Erythroblast (primary cell): Measurements from ENCODE around the gene MAML2.

Experiments
- DNase-seq, 2 experiments: peaks; one replicate each; lab custom pipeline; 2025; lab: John Stamatoyannopoulos, UW
- GATA1 ChIP-seq: IDR thresholded peaks from 2 replicates; pipeline ENCODE4 v1.6.1; 2011; ENCODE audit warnings: low read depth, mild to moderate bottlenecking, control low read depth, low read length, moderate library complexity
- POLR2A ChIP-seq: IDR thresholded peaks from 2 replicates; pipeline ENCODE4 v1.6.1; 2011; ENCODE audit warnings: mild to moderate bottlenecking, low read length

MAML2 gene

DNA sequence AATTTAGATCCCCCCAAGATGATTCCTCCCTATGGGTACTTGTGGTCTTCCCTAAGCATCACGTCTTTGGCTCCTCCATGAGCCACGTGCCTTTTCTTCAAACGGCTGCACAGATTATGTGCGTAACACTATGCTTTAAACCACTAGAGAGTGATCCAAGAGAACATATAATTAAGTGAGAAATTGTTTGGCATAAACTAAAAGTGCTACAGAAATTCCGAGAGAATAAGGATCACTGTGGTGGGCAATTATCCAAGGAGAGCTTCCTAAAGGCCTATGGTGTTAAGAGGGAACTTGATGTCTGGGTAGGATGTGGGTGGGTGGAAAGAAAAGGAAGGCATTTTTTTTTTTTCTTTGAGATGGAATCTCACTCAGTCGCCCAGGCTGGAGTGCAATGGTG lies 110.9 kb downstream of the MAML2 start:
- no peak for DNase-seq
- TF ChIP-seq GATA1 (no peak), POLR2A (no peak)

GRCh38 chr11:96230686-96231085 lies 112.3 kb downstream of the MAML2 start:
- DNase-seq, result no peak
- TF ChIP-seq POLR2A (no peak), GATA1 (no peak)

DNA sequence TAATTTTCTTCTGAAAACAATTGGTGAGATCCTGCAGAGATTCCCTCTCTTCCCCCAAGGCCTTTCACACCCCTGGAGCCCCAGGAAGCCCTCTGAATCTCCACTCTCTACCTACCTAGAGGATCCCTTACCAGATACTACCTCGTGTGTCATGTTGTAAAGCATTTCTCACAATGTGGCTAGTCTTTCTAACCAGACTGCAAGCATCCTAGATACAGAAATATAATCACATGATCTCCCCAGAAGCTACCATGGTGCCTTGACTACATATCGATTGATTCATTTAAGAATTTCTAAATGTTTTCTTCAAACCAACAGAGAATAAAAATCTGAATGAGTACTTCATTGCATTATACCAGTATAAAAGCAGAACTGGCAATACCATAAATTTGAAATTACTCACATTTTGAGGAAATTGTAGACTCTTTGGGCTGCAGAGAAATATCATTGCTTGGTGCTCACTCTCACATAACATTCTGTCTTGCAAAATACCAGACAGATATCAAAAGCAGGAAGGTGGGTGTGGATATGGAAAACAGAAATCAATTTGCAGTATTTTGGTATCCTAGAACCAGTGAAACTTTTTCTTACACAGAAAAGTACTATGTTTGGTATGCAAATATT lies 113.5 kb downstream of the MAML2 start:
- no peak for TF ChIP-seq GATA1
- TF ChIP-seq POLR2A, result no peak
- DNase-seq, result no peak

- DNase-seq, result no peak
- TF ChIP-seq POLR2A (no peak), GATA1 (no peak)
Measured at GRCh38 chr11:96228910-96229309, 114.1 kb downstream of the MAML2 start.

- DNase-seq, result no peak
- TF ChIP-seq POLR2A (no peak), GATA1 (no peak)
Measured at GRCh38 chr11:96228473-96228891, 114.5 kb downstream of the MAML2 start.

DNA sequence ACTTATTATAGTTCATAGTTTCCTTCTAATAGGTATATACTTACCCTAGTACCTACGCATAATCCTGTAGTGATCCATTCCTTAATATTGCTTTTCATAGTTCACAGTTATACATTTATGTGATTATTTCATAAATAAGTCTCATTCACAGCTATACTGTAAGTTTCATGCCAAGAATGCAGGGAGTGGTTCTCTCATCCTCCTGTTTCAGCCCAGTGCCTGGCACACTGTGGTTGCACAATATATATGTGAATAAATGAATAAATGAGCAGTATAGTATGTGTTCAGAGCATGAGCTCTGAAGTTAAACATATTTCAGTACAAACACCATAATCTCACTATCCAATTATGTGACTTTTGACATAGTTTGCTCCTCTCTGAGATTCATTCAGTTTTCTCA lies 115.8 kb downstream of the MAML2 start:
- DNase-seq, result no peak
- no peak for TF ChIP-seq POLR2A

DNA sequence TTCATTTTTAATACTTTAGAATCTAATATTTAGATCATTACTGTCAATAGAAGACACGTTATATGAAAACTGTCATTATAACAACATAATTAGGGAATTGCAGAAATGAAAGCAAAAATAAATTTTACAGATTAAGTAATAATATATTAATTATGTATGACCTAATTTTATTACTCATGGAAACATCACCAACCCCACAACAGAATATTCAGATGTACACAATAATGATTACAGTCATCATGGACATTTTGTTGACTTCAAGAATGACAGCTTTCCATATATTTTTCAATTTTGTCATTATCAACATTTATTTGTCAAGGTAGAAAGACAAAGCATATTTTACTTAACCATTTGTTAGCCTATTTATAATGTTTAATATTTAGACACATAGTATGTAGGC lies 119.9 kb downstream of the MAML2 start:
- TF ChIP-seq POLR2A (no peak), GATA1 (no peak)

GRCh38 chr11:96222102-96222501 lies 120.9 kb downstream of the MAML2 start:
- TF ChIP-seq POLR2A (no peak), GATA1 (no peak)
- DNase-seq, result no peak

More for the DNA sequence above, 119.9 kb downstream of the MAML2 start:
- DNase-seq, result no peak

DNA sequence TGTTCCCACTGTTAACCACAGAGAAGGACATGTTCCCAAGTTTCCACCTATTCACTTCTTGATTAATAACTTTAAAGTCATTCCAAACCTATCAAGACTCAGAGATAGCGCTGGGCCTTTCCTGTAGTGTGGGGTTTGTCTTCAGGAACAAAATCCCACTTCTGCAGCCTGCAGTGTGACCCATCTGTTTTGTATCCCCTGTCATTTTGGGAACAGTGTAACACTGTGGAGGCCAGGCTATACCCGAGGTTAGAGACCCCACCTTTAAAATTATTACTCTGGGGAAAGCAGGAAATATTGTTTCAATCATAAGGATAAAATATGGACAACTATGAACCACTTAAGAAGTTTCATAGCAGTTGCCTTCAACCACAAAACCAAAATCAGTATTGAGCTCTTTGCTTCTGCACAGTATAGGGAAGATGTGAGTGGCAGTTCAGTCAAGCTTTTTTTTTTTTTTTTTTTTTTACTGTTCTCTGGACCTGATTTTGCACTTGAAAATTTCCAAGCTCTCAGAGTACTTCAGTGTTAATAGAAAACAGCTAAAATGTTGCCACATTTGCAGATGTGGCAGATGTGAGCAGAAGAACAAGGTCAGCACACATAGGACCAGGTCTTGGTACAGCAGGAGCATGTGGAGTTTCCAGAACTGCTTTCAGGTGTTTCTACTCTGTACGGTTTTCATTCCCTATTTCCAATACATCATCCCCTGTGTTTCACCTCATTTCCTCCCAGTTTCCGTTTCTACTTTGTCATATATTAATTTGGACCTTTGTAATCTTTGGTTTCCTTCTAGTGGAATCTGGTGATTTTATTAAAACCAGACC lies 121.5 kb downstream of the MAML2 start:
- TF ChIP-seq POLR2A (no peak), GATA1 (no peak)
- DNase-seq, result no peak

DNA sequence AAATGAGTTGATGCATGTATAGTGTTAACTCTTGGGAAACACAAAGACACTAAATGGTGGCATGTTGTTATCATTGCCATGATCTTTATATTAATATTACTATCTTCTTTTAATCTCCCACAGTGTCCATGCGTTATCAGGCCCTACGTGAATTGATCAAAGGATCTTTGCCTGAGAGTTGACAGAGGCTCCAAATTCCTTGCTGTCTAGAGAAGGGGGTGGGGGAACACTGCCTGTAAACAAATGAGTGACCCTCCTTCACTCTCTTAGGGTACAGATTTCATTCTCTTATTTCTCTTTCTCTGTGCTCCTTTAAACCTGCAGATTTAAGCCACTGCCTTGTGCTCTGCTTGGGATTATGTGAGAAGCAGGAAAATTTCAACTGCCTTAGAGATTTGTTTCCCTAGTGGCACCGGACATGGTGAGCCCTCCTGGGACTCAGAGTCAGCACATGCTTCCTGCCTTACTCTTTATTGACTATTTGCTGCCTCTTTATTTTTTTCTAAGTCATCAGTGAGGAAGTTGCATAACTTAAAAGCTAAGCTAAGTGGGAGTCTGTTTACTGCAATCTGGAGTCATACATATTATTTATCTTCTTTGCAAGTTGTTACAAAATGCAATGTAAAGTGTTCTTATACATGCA lies 122.9 kb downstream of the MAML2 start:
- TF ChIP-seq GATA1, result no peak
- no peak for DNase-seq

DNA sequence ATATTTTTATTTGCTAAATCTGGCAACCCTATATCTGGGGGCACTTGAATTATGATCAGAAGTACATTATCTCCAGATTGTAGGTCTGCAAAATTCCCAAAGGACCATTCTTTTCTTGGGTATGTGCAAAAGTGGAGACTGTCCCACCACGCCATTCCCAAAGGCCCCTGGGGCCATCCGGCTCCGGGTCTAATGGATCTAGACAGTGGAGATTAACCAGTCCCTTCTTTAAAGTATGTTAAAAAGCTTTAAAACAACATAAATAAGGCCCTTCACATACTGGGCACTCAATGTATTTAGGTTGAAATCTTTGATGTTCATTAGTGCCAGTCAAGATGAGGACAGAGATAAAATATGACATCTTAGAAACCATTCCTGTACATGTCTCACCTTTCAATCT lies 124.1 kb downstream of the MAML2 start:
- DNase-seq, result no peak
- TF ChIP-seq GATA1 (no peak), POLR2A (no peak)

GRCh38 chr11:96218006-96218405 lies 125.0 kb downstream of the MAML2 start:
- no peak for DNase-seq
- TF ChIP-seq GATA1, result no peak
- no peak for TF ChIP-seq POLR2A

- no peak for DNase-seq
- no peak for TF ChIP-seq POLR2A
- TF ChIP-seq GATA1, result no peak
Measured at GRCh38 chr11:96217206-96217605, 125.8 kb downstream of the MAML2 start.

DNA sequence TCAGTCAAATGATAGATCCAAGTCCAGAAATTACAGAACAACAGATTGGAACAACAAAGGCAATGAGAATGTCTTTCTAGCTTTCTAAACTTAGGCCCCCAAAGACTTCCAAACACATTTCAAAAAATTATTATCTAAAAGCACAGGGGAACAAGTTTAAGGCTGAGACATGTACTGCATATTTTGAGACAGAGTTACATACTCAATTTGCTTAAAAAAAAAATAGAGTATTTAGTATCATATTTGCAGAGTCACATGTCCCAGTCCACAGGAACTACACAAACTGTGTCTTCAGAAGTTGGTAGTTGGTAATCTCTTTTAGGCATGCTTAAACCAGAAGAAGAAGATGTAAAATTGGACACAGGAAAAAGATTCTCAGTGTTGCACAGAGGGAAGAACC lies 127.2 kb downstream of the MAML2 start:
- TF ChIP-seq GATA1, result no peak
- no peak for TF ChIP-seq POLR2A
- DNase-seq, result no peak
